ENCODE measurements around the gene C5AR1.
A peak's percentile ranks its signal among the peaks of the same experiment; 100 is the strongest.

- TF ChIP-seq CTCF (IDR thresholded peaks at IDR 0.05) (no peak), POLR2A (IDR thresholded peaks at IDR 0.05) (peak in 1 of 4 donors; percentile 62), POLR2AphosphoS5 (IDR thresholded peaks at IDR 0.05) (peak; percentile 83 to 95)
Measured at GRCh38 chr19:47315125-47315821, 5.6 kb downstream of the C5AR1 start.

Measured in upper lobe of left lung (tissue), 4 donors.